22Rv1 (cell line): ENCODE measurements around the gene LSAMP.

Experiments
- CTCF ChIP-seq: fragments of 450-650 bp; IDR thresholded peaks from 2 replicates; pipeline ENCODE4 v1.5.1; 2017; ENCODE audit warnings: mild to moderate bottlenecking
- ZFX ChIP-seq: fragments of 450-650 bp; IDR thresholded peaks from 2 replicates; pipeline ENCODE4 v1.6.1; 2017; ENCODE audit warnings: antibody characterized with exemption, borderline replicate concordance

GRCh38 chr3:116135457-116136085 is 309.7 kb downstream of the LSAMP start:
- TF ChIP-seq CTCF: no peak
- TF ChIP-seq ZFX: no peak
